Skeletal muscle satellite cell (primary cell): ENCODE data around the gene GFER.
A peak's percentile ranks its signal among the peaks of the same experiment; 100 is the strongest.
"Not testable (repeated sequence)": the region's sequence is repeated elsewhere in the genome, so short reads cannot be mapped to it uniquely, and the experiment has no call there.

ENCODE experiments used
- H3K27me3 ChIP-seq: 2 replicates; pipeline ENCODE4 v1.7.0; 2013; ENCODE audit warnings: low read length; ENCODE audit not compliant: control insufficient read depth, insufficient read depth
- H3K36me3 ChIP-seq: 2 replicates; pipeline ENCODE4 v1.7.0; 2013; ENCODE audit warnings: mild to moderate bottlenecking, control low read depth, low read length; ENCODE audit not compliant: insufficient read depth
- H3K4me1 ChIP-seq: 2 replicates; pipeline ENCODE4 v1.7.0; 2013; ENCODE audit warnings: low read length; ENCODE audit not compliant: control insufficient read depth, insufficient read depth
- H3K4me2 ChIP-seq: 2 replicates; pipeline ENCODE4 v1.7.0; 2013; ENCODE audit warnings: mild to moderate bottlenecking, low read length
- H3K4me3 ChIP-seq: 2 replicates; pipeline ENCODE4 v1.7.0; 2013; ENCODE audit warnings: low read length
- H3K9ac ChIP-seq: 2 replicates; pipeline ENCODE4 v1.7.0; 2013; ENCODE audit warnings: mild to moderate bottlenecking, low read depth, low read length, moderate library complexity
- H3K9me3 ChIP-seq: replicated peaks from 2 replicates; pipeline ENCODE4 v1.7.0; 2013; ENCODE audit warnings: mild to moderate bottlenecking, control low read depth, low read length

The GFER gene

DNA sequence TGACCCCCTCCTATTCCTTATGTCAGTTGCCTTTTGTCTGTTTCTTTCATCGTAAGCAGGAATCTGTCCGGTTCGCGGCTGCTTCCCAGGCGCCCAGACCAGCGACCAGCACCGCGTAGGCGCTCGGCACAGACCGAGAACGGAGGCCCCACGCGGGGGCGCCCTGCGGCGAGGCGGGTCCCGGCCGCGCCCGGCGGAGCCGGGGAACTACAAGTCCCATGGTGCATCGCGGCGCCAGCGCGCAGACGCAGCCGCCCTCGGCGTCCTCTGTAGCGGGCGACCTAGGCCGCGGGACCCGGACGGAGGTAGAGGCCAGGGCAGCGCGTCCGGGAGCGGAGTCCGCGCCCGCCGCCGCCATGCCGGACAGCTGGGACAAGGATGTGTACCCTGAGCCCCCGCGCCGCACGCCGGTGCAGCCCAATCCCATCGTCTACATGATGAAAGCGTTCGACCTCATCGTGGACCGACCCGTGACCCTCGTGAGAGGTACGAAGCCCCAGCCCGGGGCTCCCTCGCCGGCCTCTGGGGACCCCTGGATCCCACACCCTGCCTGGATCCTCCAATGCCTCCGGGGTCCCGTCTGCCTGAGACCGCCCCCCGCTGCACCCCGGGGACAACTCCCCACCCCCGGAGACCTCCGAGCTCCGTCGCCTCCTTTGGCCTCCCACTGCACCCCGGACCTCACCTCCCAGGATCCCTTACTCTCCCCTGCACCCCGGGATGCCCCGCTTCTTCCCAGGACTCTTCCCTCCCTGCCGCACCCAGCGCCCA lies 24.5 kb upstream of the GFER start, which contains the start of gene NDUFB10:
Gene NDUFB10, plus strand, starts transcription at position 270 of the 771 bp plus-strand sequence. Its CDS starts 87 bp downstream, at position 357.
- H3K4me1 ChIP-seq, result peaks cover 24% of the 10 kb centered on the region
- H3K4me3 ChIP-seq, result peak within 1 kb of the TSS; percentile 80
- H3K36me3 ChIP-seq, result peaks cover 30% of the 10 kb centered on the region
- H3K4me2 ChIP-seq, result peak within 1 kb of the TSS; percentile 84
- peak within 1 kb of the TSS; percentile 89 for H3K9ac ChIP-seq
- H3K9me3 ChIP-seq, result no peaks in the 10 kb centered on the region
- H3K27me3 ChIP-seq, result no peaks in the 10 kb centered on the region

GRCh38 chr16:1960665-1961630 lies 23.0 kb upstream of the GFER start:
- Histone ChIP-seq H3K9me3 (no peaks in the 10 kb centered on the region), H3K4me2 (peak overlapping the region; percentile 84), H3K36me3 (peaks cover 34% of the 10 kb centered on the region), H3K9ac (peak overlapping the region; percentile 89), H3K4me3 (peak overlapping the region; percentile 80), H3K4me1 (peaks cover 29% of the 10 kb centered on the region), H3K27me3 (no peaks in the 10 kb centered on the region)

GRCh38 chr16:1961651-1962067 lies 22.3 kb upstream of the GFER start:
- no peak overlapping the region for H3K4me3 ChIP-seq
- no peaks in the 10 kb centered on the region for H3K9me3 ChIP-seq
- peaks cover 30% of the 10 kb centered on the region for H3K4me1 ChIP-seq
- H3K27me3 ChIP-seq, result no peaks in the 10 kb centered on the region
- no peak overlapping the region for H3K9ac ChIP-seq
- H3K36me3 ChIP-seq, result peaks cover 35% of the 10 kb centered on the region
- H3K4me2 ChIP-seq, result peak overlapping the region; percentile 87

DNA sequence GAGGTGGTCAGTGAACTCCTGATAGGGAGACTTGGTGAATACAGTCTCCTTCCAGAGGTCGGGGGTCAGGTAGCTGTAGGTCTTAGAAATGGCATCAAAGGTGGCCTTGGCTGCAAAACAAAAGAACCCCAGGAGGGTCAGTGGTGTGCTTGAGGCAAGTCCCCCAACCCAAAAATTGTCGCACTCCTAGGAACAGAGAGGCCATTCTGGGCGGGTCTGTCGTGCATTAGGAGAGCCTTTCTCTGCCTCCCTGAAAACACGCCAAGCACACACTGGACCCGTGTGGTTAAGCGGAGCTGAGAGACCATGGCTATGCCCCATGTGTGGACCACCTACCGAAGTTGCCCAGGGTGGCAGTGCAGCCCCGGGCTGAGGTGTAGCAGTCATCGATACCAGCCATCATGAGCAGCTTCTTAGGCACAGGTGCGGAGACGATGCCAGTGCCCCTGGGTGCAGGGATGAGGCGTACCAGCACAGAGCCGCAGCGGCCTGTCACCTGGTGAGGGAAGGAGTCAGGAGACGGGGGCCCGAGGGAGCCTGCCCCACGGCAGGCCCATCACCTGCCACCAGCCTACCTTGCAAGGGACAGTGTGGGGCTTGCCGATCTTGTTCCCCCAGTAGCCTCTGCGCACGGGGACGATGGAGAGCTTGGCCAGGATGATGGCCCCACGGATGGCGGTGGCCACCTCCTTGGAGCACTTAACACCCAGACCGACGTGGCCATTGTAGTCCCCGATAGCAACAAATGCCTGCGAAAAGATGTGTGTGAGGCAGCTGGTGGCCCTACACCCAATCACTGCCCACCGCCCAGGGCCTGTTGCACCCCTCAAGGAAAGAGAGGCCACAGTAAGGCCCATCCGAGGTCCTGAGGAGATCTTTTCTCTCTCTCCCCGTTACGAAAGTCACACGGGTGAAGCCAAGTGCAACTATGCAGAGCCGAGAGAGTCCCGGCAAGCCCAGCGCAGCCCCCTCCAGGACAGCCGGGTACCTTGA lies 21.5 kb upstream of the GFER start:
- H3K9me3 ChIP-seq, H3K27me3 ChIP-seq: not testable (repeated sequence)
- peak overlapping the region; percentile 82 for H3K4me3 ChIP-seq
- peak overlapping the region; percentile 97 for H3K9ac ChIP-seq
- peaks cover 35% of the 10 kb centered on the region for H3K36me3 ChIP-seq
- peaks cover 30% of the 10 kb centered on the region for H3K4me1 ChIP-seq
- peak overlapping the region; percentile 87 for H3K4me2 ChIP-seq

GRCh38 chr16:1963806-1964505 lies 20.0 kb upstream of the GFER start:
- H3K4me3 ChIP-seq, result peak overlapping the region; percentile 82
- H3K4me2 ChIP-seq, result peak overlapping the region; percentile 87
- no peaks in the 10 kb centered on the region for H3K9me3 ChIP-seq
- peaks cover 35% of the 10 kb centered on the region for H3K36me3 ChIP-seq
- H3K27me3 ChIP-seq, result no peaks in the 10 kb centered on the region
- H3K9ac ChIP-seq, result peak overlapping the region; percentile 97
- peaks cover 29% of the 10 kb centered on the region for H3K4me1 ChIP-seq

GRCh38 chr16:1964506-1965395 lies 19.2 kb upstream of the GFER start, which contains the start of gene RPS2:
Gene RPS2, minus strand, starts transcription at chr16:1964826. Its CDS starts 201 bp downstream, at chr16:1964625.
- H3K36me3 ChIP-seq, result peaks cover 35% of the 10 kb centered on the region
- no peaks in the 10 kb centered on the region for H3K27me3 ChIP-seq
- H3K9me3 ChIP-seq, result no peaks in the 10 kb centered on the region
- H3K9ac ChIP-seq, result peak within 1 kb of the TSS; percentile 97
- H3K4me3 ChIP-seq, result peak within 1 kb of the TSS; percentile 82
- peaks cover 26% of the 10 kb centered on the region for H3K4me1 ChIP-seq
- H3K4me2 ChIP-seq, result peak within 1 kb of the TSS; percentile 99

- Histone ChIP-seq H3K4me1 (peaks cover 21% of the 10 kb centered on the region), H3K9me3 (no peaks in the 10 kb centered on the region), H3K9ac (peak overlapping the region; percentile 97), H3K36me3 (peaks cover 35% of the 10 kb centered on the region), H3K4me3 (peak overlapping the region; percentile 82), H3K27me3 (no peaks in the 10 kb centered on the region), H3K4me2 (peak overlapping the region; percentile 99)
These were observed 18.5 kb upstream of the GFER start for GRCh38 chr16:1965396-1966001.

- H3K9me3 ChIP-seq, result no peaks in the 10 kb centered on the region
- H3K4me1 ChIP-seq, result peaks cover 18% of the 10 kb centered on the region
- H3K4me2 ChIP-seq, result peak within 1 kb of the TSS; percentile 99
- H3K36me3 ChIP-seq, result peaks cover 29% of the 10 kb centered on the region
- H3K4me3 ChIP-seq, result peak within 1 kb of the TSS; percentile 82
- H3K27me3 ChIP-seq, result no peaks in the 10 kb centered on the region
- peak within 1 kb of the TSS; percentile 97 for H3K9ac ChIP-seq
These were observed 17.5 kb upstream of the GFER start, which contains the start of gene RNF151 for GRCh38 chr16:1966460-1966859. Gene RNF151, plus strand, starts transcription at chr16:1966856. Its CDS starts 26 bp downstream, at chr16:1966882.

DNA sequence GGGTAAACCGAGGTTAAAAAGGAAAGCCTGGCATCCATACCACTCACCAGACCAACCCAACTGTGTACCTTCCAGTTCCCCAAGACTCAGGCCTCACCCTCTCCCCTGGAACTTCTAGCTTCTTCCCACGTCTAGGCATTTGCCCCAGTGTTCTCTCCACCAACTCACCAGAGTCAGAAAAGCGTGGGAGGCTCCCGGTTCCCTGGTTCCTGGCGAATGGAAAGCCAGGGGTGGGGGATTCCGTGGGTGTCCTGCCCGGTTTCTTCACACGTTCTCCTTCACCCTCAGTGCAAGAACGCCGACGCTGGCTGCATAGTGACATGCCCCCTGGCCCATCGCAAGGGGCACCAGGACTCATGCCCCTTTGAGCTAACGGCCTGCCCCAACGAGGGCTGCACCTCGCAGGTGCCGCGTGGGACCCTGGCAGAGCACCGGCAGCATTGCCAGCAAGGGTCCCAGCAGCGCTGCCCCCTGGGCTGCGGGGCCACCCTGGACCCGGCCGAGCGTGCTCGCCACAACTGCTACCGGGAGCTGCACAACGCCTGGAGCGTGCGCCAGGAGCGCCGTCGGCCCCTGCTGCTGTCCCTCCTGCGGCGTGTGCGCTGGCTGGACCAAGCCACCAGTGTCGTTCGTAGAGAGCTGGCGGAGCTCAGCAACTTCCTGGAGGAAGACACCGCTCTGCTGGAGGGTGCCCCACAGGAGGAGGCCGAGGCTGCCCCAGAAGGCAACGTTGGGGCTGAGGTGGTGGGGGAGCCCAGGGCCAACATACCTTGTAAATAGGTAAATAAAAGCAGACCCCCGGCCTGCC lies 15.6 kb upstream of the GFER start:
- H3K9me3 ChIP-seq, result no peaks in the 10 kb centered on the region
- H3K4me2 ChIP-seq, result no peak overlapping the region
- H3K4me1 ChIP-seq, result peaks cover 15% of the 10 kb centered on the region
- H3K36me3 ChIP-seq, result peaks cover 15% of the 10 kb centered on the region
- H3K9ac ChIP-seq, result no peak overlapping the region
- H3K27me3 ChIP-seq, result no peaks in the 10 kb centered on the region
- no peak overlapping the region for H3K4me3 ChIP-seq
